Stimulated activated CD4-positive, alpha-beta T cell treated with anti-CD3 and anti-CD28 coated beads, Interleukin-1b, Interleukin-23, amount 100 ng/mL, for 48 hours (primary cell): ENCODE data around the gene ZNF256.
A peak's percentile ranks its signal among the peaks of the same experiment; 100 is the strongest.

ENCODE experiments used
- DNase-seq: peaks from one replicate; pipeline ENCODE4 v3.0.0-alpha.2; 2020

Gene ZNF256

GRCh38 chr19:57947419-57948134 lies at the start of gene ZNF256:
TSS of gene ZNF256 (minus strand) at chr19:57947706. CDS start at chr19:57947474, 232 bp downstream.
- DNase-seq, result peak; percentile 94

- DNase-seq, result no peak
Measured at GRCh38 chr19:57992841-57993240, 45.3 kb upstream of the ZNF256 start.

GRCh38 chr19:57978586-57979289 lies 31.2 kb upstream of the ZNF256 start:
- no peak for DNase-seq

- DNase-seq, result no peak
Measured at GRCh38 chr19:57974434-57974833, 26.9 kb upstream of the ZNF256 start, which contains the start of gene C19orf18. TSS of gene C19orf18 (minus strand) at chr19:57974534. CDS start at chr19:57974432, 102 bp downstream.

GRCh38 chr19:57964761-57965160 lies 17.3 kb upstream of the ZNF256 start:
- no peak for DNase-seq

DNA sequence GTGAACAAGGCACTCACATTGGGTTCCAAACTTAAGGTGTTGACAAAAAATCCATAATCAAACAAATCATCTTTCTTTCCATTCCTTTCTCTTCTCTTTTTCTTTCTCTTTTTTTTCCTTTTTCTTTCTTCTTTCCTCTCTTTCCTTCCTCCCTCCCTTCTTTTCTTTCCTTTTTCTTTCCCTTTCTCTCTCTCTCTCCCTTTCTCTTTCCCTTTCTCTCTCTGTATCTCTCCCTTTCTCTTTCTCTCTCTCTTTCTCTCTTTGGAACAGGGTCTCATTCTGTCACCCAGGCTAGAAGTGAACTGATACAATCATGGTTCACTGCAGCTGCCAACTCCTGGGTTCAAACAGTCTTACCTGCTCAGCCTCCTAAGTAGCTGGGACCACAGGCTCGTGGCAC lies 14.3 kb upstream of the ZNF256 start:
- DNase-seq, result no peak

DNA sequence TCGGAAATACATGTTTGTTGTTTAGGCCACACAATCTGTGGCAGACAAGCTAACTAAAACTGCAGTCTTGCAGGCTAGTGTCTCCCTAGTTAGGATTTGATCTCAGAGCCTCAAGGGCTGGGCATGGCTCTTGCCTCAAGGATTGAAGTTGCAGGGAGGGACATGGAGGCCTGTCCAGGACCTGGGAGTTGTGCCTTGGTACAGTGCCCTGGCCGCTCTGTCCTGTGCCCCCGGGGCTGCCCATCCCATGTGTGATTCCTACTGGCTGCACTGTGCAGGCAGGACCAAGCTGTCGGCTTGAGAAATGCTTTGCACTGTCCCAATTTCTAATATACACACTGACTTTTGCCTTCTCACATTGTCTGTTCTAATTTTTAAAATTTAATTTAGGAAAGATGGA lies 7.5 kb upstream of the ZNF256 start:
- no peak for DNase-seq

GRCh38 chr19:57949702-57950101 lies 2.2 kb upstream of the ZNF256 start:
- DNase-seq, result no peak

- DNase-seq, result no peak
Measured at GRCh38 chr19:57949296-57949695, 1.8 kb upstream of the ZNF256 start.

- no peak for DNase-seq
Measured at GRCh38 chr19:57947088-57947418, 453 bp downstream of the ZNF256 start.

GRCh38 chr19:57946316-57946715 lies 1.2 kb downstream of the ZNF256 start:
- no peak for DNase-seq

GRCh38 chr19:57941593-57941992 lies 5.9 kb downstream of the ZNF256 start:
- no peak for DNase-seq

DNA sequence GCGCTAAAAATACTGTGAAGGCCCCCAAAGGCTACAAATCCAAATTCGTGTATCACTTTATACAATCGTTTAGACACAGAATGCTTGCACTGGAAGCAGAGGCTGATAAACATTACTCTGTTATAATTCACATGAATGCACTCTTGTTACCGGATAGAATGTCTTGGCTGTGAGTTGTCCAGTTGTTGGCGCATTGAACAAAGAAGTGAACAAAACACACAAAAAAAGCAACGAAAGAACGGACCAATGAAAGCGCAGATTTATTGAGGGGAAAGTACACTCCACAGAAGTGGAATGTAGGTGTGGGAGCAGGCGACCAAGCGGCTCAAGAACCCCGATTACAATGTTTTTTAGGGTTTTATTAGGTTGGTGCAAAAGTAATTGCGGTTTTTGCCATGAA lies 11.8 kb downstream of the ZNF256 start:
- no peak for DNase-seq

DNA sequence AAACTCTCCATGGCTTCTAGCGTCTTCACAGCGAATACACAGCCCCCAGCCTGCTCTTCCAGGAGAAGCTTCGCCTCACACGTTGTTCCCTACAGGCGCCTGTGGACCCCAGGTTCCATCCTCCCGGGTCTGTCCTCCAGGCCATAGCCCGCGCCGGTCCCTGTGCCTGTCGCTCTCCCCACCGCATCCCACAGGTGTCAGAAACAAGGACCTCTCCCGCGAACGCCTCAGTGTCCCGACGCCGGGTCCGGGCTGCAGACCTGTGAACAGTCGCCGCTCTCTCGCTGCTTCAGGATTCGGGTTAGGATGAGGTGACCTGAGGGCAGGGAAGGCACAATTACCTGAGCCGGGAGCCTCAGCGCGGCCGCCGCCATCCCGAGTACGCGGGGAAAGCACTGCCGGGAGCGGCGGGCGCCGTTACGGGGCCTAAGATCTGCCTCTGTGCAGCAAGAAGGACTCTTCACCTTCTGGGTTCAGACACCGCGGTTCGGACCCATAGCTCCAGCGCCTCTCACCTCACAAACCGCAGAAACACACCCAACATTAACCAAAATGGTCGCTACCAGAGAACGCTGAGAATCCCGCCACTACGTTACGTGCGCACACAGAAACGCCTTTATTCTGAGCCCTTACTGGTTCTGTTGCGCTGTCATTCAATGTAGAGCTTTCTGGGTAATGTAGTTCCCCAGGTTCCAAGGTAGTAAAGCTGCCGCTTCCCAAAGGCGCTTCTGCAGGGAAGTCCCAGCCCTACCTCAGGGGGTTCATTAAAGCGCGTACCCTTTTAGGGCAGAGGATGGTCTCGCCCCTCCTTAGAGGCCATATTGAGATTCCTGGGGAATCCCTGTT lies 12.5 kb downstream of the ZNF256 start, which contains the start of gene ZNF418:
Gene ZNF418 (minus strand): TSS at position 583 of the 846 bp plus-strand sequence. CDS start 1,580 bp downstream, outside the sequence.
- DNase-seq, result peak; percentile 46

DNA sequence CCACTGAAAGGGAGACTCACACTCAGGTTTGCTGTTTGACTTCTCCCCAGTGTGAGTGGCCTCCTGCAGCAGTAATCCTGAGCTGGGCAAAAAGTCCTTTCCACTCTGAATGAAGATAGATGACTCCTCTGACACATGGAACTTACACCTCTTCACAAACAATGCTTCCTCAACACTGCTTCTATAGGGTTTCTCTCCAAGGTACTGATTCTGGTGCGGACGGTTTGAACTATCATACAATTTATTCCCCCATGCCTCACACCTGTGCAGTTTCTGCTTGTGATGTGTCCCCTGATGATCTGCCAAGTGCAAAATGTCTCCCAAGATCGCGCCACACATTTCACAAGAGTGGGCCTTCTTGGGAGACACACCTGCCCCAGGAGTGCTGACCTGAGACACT lies 19.9 kb downstream of the ZNF256 start:
- no peak for DNase-seq

GRCh38 chr19:57916168-57916995 lies 31.1 kb downstream of the ZNF256 start, which contains the start of gene ZNF417:
TSS of gene ZNF417 (minus strand) at chr19:57916592. CDS start at chr19:57916411, 181 bp downstream.
- DNase-seq, result peak; percentile 86

GRCh38 chr19:57914531-57914930 lies 33.0 kb downstream of the ZNF256 start:
- DNase-seq, result no peak

- DNase-seq, result no peak
Measured at GRCh38 chr19:57907394-57907793, 40.1 kb downstream of the ZNF256 start.

DNA sequence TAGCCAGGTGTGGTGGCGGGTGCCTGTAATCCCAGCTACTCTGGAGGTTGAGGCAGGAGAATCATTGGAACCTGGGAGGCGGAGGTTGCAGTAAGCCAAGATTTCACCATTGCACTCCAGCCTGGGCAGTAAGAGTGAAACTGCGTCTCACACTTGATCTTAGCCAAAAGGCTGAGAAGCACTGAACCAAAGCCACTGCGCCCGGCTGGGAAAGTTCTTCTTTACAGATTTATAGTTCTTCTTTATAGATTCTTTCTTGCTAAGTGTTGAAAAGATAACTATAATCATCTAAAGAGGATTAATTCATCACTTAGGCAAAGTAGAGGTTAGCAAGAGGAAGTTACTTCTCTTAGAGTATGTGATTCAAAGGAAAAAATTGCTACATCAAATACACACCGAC lies 42.2 kb downstream of the ZNF256 start:
- no peak for DNase-seq

DNA sequence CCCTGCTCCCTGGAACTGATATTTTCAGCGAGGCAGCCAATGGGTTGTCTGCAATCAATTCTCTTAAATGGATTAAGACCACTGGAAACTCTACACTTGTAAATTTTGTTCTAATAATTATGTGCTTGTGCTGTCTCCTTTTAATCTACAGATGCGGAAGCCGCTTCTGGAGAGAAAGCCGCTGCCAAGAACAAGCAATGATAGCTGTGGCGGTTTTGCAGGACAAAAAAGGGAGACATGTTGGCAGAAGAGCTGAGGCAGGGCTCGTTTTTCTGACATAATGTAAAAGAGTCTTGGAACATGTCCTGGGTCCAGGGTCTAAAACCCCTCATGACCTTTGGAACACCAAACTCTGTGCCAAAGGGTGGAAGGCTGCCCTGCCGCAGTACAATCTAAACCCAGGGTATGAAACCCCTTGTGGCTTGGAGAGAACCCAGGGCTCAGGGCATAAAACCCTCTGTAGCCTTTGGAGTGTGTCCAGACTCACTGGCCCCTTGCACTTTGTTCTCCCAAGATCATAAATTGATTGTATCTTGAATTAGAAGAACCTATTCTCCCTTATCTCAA lies 43.8 kb downstream of the ZNF256 start:
- DNase-seq, result no peak

GRCh38 chr19:57900311-57900710 lies 47.2 kb downstream of the ZNF256 start:
- no peak for DNase-seq
